A549 (cell line): ENCODE data around the gene MYH6.

Experiments used
- TP53 ChIP-seq: fragments of 250-450 bp; sonication (Bioruptor Pico); IDR thresholded peaks from 2 replicates; pipeline ENCODE4 v1.5.0; 2021; ENCODE audit warnings: mild to moderate bottlenecking, moderate library complexity
- ZSCAN20 ChIP-seq: fragments of 250-450 bp; sonication (Bioruptor Pico); IDR thresholded peaks from 2 replicates; pipeline ENCODE4 v1.8.0; 2022; ENCODE audit warnings: mild to moderate bottlenecking, moderate library complexity

DNA sequence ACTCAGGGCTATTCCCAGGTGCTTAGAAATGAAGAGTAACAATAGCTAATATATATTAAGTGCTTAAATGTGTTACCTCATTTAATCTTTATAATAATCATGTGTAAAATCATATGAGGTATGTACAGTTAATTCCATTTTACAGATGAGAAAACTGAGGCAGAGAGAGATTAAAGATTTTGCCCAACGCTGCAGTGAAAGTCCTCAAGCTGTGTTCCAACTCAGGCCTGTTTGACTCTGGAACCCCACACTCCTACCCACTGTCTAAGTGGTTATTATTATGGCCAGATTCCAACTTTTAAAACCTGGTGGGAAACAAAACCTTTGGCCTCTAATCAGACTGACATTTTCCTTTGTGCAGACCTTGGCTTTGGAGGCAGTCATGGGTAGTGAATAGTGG, 21.1 kb downstream of the MYH6 start:
- TF ChIP-seq ZSCAN20 (CRISPR knock-in tag), result no peak
- TF ChIP-seq TP53 (CRISPR knock-in tag), result no peak
